Activated T-cell treated with anti-CD3 and anti-CD28 coated beads for 24 hours (primary cell): ENCODE data around the gene RAD51D.
"Not testable (repeated sequence)": the region's sequence is repeated elsewhere in the genome, so short reads cannot be mapped to it uniquely, and the experiment has no call there.

Experiments used
- DNase-seq: peaks from one replicate; pipeline ENCODE4 v3.0.0-alpha.2; 2020; ENCODE audit warnings: low read depth

The RAD51D gene

GRCh38 chr17:35119370-35120165, at the start of gene RAD51D:
TSS of gene RAD51D (minus strand) at chr17:35119860. CDS start at chr17:35119613, 247 bp downstream.
- DNase-seq, result peak; percentile 73

- no peak for DNase-seq
Observed at GRCh38 chr17:35167666-35168065, 48.0 kb upstream of the RAD51D start.

GRCh38 chr17:35167046-35167445, 47.4 kb upstream of the RAD51D start:
- no peak for DNase-seq

- DNase-seq, result no peak
Observed at GRCh38 chr17:35166526-35166925, 46.9 kb upstream of the RAD51D start.

- DNase-seq, result no peak
Observed at GRCh38 chr17:35164716-35165115, 45.1 kb upstream of the RAD51D start.

- DNase-seq, result no peak
Observed at GRCh38 chr17:35163886-35164285, 44.2 kb upstream of the RAD51D start.

GRCh38 chr17:35162755-35163154, 43.1 kb upstream of the RAD51D start:
- no peak for DNase-seq

GRCh38 chr17:35161281-35161761, 41.7 kb upstream of the RAD51D start:
- DNase-seq, result no peak

GRCh38 chr17:35160354-35161201, 40.9 kb upstream of the RAD51D start:
- no peak for DNase-seq

- no peak for DNase-seq
Observed at GRCh38 chr17:35159940-35160339, 40.3 kb upstream of the RAD51D start.

- DNase-seq, result no peak
Observed at GRCh38 chr17:35155246-35155645, 35.6 kb upstream of the RAD51D start.

- DNase-seq, result no peak
Observed at GRCh38 chr17:35154196-35155165, 34.8 kb upstream of the RAD51D start.

- no peak for DNase-seq
Observed at GRCh38 chr17:35152421-35153140, 32.9 kb upstream of the RAD51D start.

- DNase-seq, result not testable (repeated sequence)
Observed at GRCh38 chr17:35151080-35151479, 31.4 kb upstream of the RAD51D start.

GRCh38 chr17:35149941-35150340, 30.3 kb upstream of the RAD51D start:
- no peak for DNase-seq

- DNase-seq, result no peak
Observed at GRCh38 chr17:35148144-35148543, 28.5 kb upstream of the RAD51D start.

- DNase-seq, result no peak
Observed at GRCh38 chr17:35147375-35147905, 27.8 kb upstream of the RAD51D start, which contains the start of gene UNC45B. TSS of gene UNC45B (plus strand) at chr17:35147817. CDS start at chr17:35148264, 447 bp downstream.

GRCh38 chr17:35146214-35146833, 26.7 kb upstream of the RAD51D start:
- no peak for DNase-seq

- DNase-seq, result no peak
Observed at GRCh38 chr17:35144840-35145239, 25.2 kb upstream of the RAD51D start.

- no peak for DNase-seq
Observed at GRCh38 chr17:35142467-35142796, 22.8 kb upstream of the RAD51D start.
